Measurements from ENCODE around the gene COL13A1. TPM values are rescaled to one million over a fixed set of nuclear protein-coding genes. Genes with fewer than 3 reads are reported as not detected.

COL13A1 gene
- total RNA-seq, 1 donor from 2014 or later: 0.43 TPM

GRCh38 chr10:69928339-69928738 is 126.6 kb downstream of the COL13A1 start:
- Mint-ChIP-seq H3K27ac (no peak overlapping the region), H3K4me1 (ENCODE audit: low read depth) (peaks cover 4% of the 10 kb centered on the region), H3K36me3 (ENCODE audit: insufficient read depth) (no peaks in the 10 kb centered on the region), H3K9me3 (ENCODE audit: low read depth) (no peaks in the 10 kb centered on the region), H3K4me3 (ENCODE audit: low read depth) (no peak overlapping the region), H3K27me3 (peaks cover 27% of the 10 kb centered on the region)
- TF ChIP-seq CTCF (IDR thresholded peaks at IDR 0.05; ENCODE audit: unreplicated experiment): no peak
- DNase-seq (ENCODE audit: low spot score, unreplicated experiment): no peak

- Mint-ChIP-seq H3K27me3 (peaks cover 23% of the 10 kb centered on the region), H3K4me1 (ENCODE audit: low read depth) (peaks cover 4% of the 10 kb centered on the region), H3K4me3 (ENCODE audit: low read depth) (no peak overlapping the region), H3K36me3 (ENCODE audit: insufficient read depth) (no peaks in the 10 kb centered on the region), H3K27ac (no peak overlapping the region), H3K9me3 (ENCODE audit: low read depth) (no peaks in the 10 kb centered on the region)
- no peak for DNase-seq (ENCODE audit: low spot score, unreplicated experiment)
- TF ChIP-seq CTCF (IDR thresholded peaks at IDR 0.05; ENCODE audit: unreplicated experiment): no peak
These were observed 127.9 kb downstream of the COL13A1 start for GRCh38 chr10:69929575-69929974.

GRCh38 chr10:69934768-69935167 is 133.1 kb downstream of the COL13A1 start:
- Mint-ChIP-seq H3K9me3 (ENCODE audit: low read depth) (no peaks in the 10 kb centered on the region), H3K4me3 (ENCODE audit: low read depth) (no peak overlapping the region), H3K27me3 (peaks cover 2% of the 10 kb centered on the region), H3K27ac (no peak overlapping the region), H3K4me1 (ENCODE audit: low read depth) (no peaks in the 10 kb centered on the region), H3K36me3 (ENCODE audit: insufficient read depth) (no peaks in the 10 kb centered on the region)
- no peak for DNase-seq (ENCODE audit: low spot score, unreplicated experiment)
- TF ChIP-seq CTCF (IDR thresholded peaks at IDR 0.05; ENCODE audit: unreplicated experiment): no peak

GRCh38 chr10:69936091-69936490 is 134.4 kb downstream of the COL13A1 start:
- no peaks in the 10 kb centered on the region for H3K4me1 Mint-ChIP-seq (ENCODE audit: low read depth)
- no peaks in the 10 kb centered on the region for H3K9me3 Mint-ChIP-seq (ENCODE audit: low read depth)
- H3K4me3 Mint-ChIP-seq (ENCODE audit: low read depth): no peak overlapping the region
- TF ChIP-seq CTCF (IDR thresholded peaks at IDR 0.05; ENCODE audit: unreplicated experiment): peak; percentile 22
- H3K27ac Mint-ChIP-seq: no peak overlapping the region
- no peaks in the 10 kb centered on the region for H3K27me3 Mint-ChIP-seq
- no peaks in the 10 kb centered on the region for H3K36me3 Mint-ChIP-seq (ENCODE audit: insufficient read depth)
- DNase-seq (ENCODE audit: low spot score, unreplicated experiment): no peak

GRCh38 chr10:69938541-69938991 is 136.9 kb downstream of the COL13A1 start:
- Mint-ChIP-seq H3K4me1 (ENCODE audit: low read depth) (no peaks in the 10 kb centered on the region), H3K27ac (no peak overlapping the region), H3K36me3 (ENCODE audit: insufficient read depth) (no peaks in the 10 kb centered on the region), H3K9me3 (ENCODE audit: low read depth) (no peaks in the 10 kb centered on the region), H3K4me3 (ENCODE audit: low read depth) (no peak overlapping the region), H3K27me3 (no peaks in the 10 kb centered on the region)
- no peak for TF ChIP-seq CTCF (IDR thresholded peaks at IDR 0.05; ENCODE audit: unreplicated experiment)
- no peak for DNase-seq (ENCODE audit: low spot score, unreplicated experiment)

Data from progenitor cell of endocrine pancreas (in vitro differentiated cells).